Measurements from ENCODE around the gene ESYT1. TPM values are rescaled to one million over a fixed set of nuclear protein-coding genes. Genes with fewer than 3 reads are reported as not detected.

ESYT1 gene
- total and polyA plus RNA-seq, 2 donors (not counting 1 experiment from before 2014, with no cell fraction given), result 182 to 446 TPM

- Histone ChIP-seq H3K9ac (ENCODE audit: insufficient read depth, low read length) (no peak overlapping the region), H3K4me3 (replicated peaks in 1 of 4; ENCODE audit: control extremely low read depth in 1 of 4, insufficient read depth in 1 of 4, low read depth in 3 of 4, low read length in 4 of 4) (no peak overlapping the region), H3K36me3 (ENCODE audit: control insufficient read depth, insufficient read depth, low read length) (no peaks in the 10 kb centered on the region), H4K20me1 (ENCODE audit: control insufficient read depth, extremely low read depth, insufficient read depth, low read length) (no peaks in the 10 kb centered on the region), H3K79me2 (ENCODE audit: control insufficient read depth, insufficient read depth, low read length) (no peaks in the 10 kb centered on the region), H3K4me1 (ENCODE audit: control insufficient read depth, extremely low read depth, insufficient read depth, low read length) (no peaks in the 10 kb centered on the region), H3K9me3 (ENCODE audit: control insufficient read depth, insufficient read depth, low read depth, low read length) (no peaks in the 10 kb centered on the region), H3K27me3 (ENCODE audit: control insufficient read depth, insufficient read depth, low read length) (peaks cover 26% of the 10 kb centered on the region), H3K27ac (ENCODE audit: insufficient read depth, low read length) (no peak overlapping the region), H3K4me2 (ENCODE audit: extremely low read depth, insufficient read depth, low read length) (no peak overlapping the region), H2AFZ (ENCODE audit: low read length) (no peak overlapping the region)
- no peak for DNase-seq (ENCODE audit: low read depth in 2 of 2)
- no peak for TF ChIP-seq EZH2 (IDR thresholded peaks at IDR 0.05; ENCODE audit: low read length, missing control alignments)
- TF ChIP-seq CTCF (conservative IDR thresholded peaks at IDR 0.05 in 1 of 2, IDR thresholded peaks at IDR 0.05 in 1 of 2; ENCODE audit: low read depth in 1 of 2, low read length in 2 of 2), result peak; percentile 13 to 47
Measured at GRCh38 chr12:56084958-56085543, 43.0 kb upstream of the ESYT1 start.

GRCh38 chr12:56086096-56086495, 42.0 kb upstream of the ESYT1 start:
- H3K36me3 ChIP-seq (ENCODE audit: control insufficient read depth, insufficient read depth, low read length), result no peaks in the 10 kb centered on the region
- H3K79me2 ChIP-seq (ENCODE audit: control insufficient read depth, insufficient read depth, low read length), result no peaks in the 10 kb centered on the region
- no peaks in the 10 kb centered on the region for H3K4me1 ChIP-seq (ENCODE audit: control insufficient read depth, extremely low read depth, insufficient read depth, low read length)
- no peak overlapping the region for H3K4me3 ChIP-seq (replicated peaks in 1 of 4; ENCODE audit: control extremely low read depth in 1 of 4, insufficient read depth in 1 of 4, low read depth in 3 of 4, low read length in 4 of 4)
- TF ChIP-seq EZH2 (IDR thresholded peaks at IDR 0.05; ENCODE audit: low read length, missing control alignments), result no peak
- TF ChIP-seq CTCF (conservative IDR thresholded peaks at IDR 0.05 in 1 of 2, IDR thresholded peaks at IDR 0.05 in 1 of 2; ENCODE audit: low read depth in 1 of 2, low read length in 2 of 2), result no peak
- H3K9me3 ChIP-seq (ENCODE audit: control insufficient read depth, insufficient read depth, low read depth, low read length), result no peaks in the 10 kb centered on the region
- H3K27me3 ChIP-seq (ENCODE audit: control insufficient read depth, insufficient read depth, low read length), result peaks cover 23% of the 10 kb centered on the region
- no peaks in the 10 kb centered on the region for H4K20me1 ChIP-seq (ENCODE audit: control insufficient read depth, extremely low read depth, insufficient read depth, low read length)
- no peak overlapping the region for H2AFZ ChIP-seq (ENCODE audit: low read length)
- H3K27ac ChIP-seq (ENCODE audit: insufficient read depth, low read length), result no peak overlapping the region
- H3K9ac ChIP-seq (ENCODE audit: insufficient read depth, low read length), result no peak overlapping the region
- no peak for DNase-seq (ENCODE audit: low read depth in 2 of 2)
- no peak overlapping the region for H3K4me2 ChIP-seq (ENCODE audit: extremely low read depth, insufficient read depth, low read length)

GRCh38 chr12:56086608-56087007, 41.5 kb upstream of the ESYT1 start:
- H3K79me2 ChIP-seq (ENCODE audit: control insufficient read depth, insufficient read depth, low read length), result no peaks in the 10 kb centered on the region
- no peak overlapping the region for H2AFZ ChIP-seq (ENCODE audit: low read length)
- H3K4me3 ChIP-seq (replicated peaks in 1 of 4; ENCODE audit: control extremely low read depth in 1 of 4, insufficient read depth in 1 of 4, low read depth in 3 of 4, low read length in 4 of 4), result no peak overlapping the region
- H3K27ac ChIP-seq (ENCODE audit: insufficient read depth, low read length), result no peak overlapping the region
- no peaks in the 10 kb centered on the region for H3K4me1 ChIP-seq (ENCODE audit: control insufficient read depth, extremely low read depth, insufficient read depth, low read length)
- no peak overlapping the region for H3K9ac ChIP-seq (ENCODE audit: insufficient read depth, low read length)
- no peaks in the 10 kb centered on the region for H4K20me1 ChIP-seq (ENCODE audit: control insufficient read depth, extremely low read depth, insufficient read depth, low read length)
- no peaks in the 10 kb centered on the region for H3K9me3 ChIP-seq (ENCODE audit: control insufficient read depth, insufficient read depth, low read depth, low read length)
- peak in 1 of 2 donors; percentile 13 for DNase-seq (ENCODE audit: low read depth in 2 of 2)
- no peaks in the 10 kb centered on the region for H3K36me3 ChIP-seq (ENCODE audit: control insufficient read depth, insufficient read depth, low read length)
- H3K27me3 ChIP-seq (ENCODE audit: control insufficient read depth, insufficient read depth, low read length), result peaks cover 18% of the 10 kb centered on the region
- no peak overlapping the region for H3K4me2 ChIP-seq (ENCODE audit: extremely low read depth, insufficient read depth, low read length)
- TF ChIP-seq CTCF (conservative IDR thresholded peaks at IDR 0.05 in 1 of 2, IDR thresholded peaks at IDR 0.05 in 1 of 2; ENCODE audit: low read depth in 1 of 2, low read length in 2 of 2) (no peak), EZH2 (IDR thresholded peaks at IDR 0.05; ENCODE audit: low read length, missing control alignments) (no peak)

Data from fibroblast of lung (primary cell).